ENCODE data around the gene CALML5.

CALML5 gene

DNA sequence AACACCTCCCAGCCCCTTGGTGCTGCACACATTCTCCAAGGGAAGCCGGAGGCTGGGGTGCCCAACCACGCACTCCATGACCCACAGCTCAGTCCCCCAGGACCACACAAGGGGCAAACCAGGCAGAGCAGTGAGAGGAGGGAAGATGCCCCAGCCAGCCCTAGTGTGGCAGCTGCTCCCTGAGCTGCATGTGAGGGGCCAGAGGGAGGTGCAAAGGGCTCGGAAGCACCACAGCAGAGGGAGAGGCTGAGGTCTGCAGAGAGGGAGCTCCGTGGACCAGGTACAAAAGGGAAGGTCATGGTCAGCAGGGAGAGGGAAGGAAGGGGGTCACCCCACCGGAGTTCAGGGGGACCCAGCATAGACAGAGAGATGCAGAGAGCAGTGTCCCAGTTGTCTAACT, 1.5 kb upstream of the CALML5 start:
- in situ Hi-C loops (cut with MboI; ENCODE audit: low pct_unique_long_range_greater_than_20kb, low sequenced_read_pairs, unreplicated experiment): no loop called here
- TF ChIP-seq, protein P1, sequence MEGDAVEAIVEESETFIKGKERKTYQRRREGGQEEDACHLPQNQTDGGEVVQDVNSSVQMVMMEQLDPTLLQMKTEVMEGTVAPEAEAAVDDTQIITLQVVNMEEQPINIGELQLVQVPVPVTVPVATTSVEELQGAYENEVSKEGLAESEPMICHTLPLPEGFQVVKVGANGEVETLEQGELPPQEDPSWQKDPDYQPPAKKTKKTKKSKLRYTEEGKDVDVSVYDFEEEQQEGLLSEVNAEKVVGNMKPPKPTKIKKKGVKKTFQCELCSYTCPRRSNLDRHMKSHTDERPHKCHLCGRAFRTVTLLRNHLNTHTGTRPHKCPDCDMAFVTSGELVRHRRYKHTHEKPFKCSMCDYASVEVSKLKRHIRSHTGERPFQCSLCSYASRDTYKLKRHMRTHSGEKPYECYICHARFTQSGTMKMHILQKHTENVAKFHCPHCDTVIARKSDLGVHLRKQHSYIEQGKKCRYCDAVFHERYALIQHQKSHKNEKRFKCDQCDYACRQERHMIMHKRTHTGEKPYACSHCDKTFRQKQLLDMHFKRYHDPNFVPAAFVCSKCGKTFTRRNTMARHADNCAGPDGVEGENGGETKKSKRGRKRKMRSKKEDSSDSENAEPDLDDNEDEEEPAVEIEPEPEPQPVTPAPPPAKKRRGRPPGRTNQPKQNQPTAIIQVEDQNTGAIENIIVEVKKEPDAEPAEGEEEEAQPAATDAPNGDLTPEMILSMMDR (IDR thresholded peaks at IDR 0.05; ENCODE audit: extremely low read depth, insufficient read depth, missing control alignments): no peak
- no peak for DNase-seq (ENCODE audit: low spot score)

DNA sequence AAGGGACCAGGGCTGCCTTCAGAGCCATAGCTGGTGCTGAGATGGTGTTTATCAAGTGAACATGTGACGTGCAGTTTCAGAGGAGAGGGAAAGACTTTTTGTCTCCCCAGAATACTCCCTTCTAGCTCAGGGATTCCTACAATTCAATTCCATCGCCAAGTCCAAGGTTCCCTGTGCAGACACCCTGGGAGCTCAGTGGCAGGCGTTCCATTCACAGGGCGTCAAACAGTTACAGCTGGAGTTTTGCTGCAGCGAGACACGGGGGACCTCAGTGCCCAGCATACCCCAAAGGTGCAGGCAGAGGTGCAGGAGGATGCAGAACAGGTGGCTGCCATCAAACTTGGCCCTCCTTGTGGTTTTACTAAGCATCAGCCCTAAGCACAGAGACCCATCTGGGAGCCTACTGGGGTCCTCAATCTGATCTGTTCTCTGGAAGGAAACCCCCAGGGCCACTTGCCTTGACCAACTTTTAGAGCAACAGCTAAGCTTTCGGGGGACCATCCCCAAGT, 846 bp upstream of the CALML5 start:
- TF ChIP-seq, protein P1 (IDR thresholded peaks at IDR 0.05; ENCODE audit: extremely low read depth, insufficient read depth, missing control alignments): no peak
- no peak for DNase-seq (ENCODE audit: low spot score)
- in situ Hi-C loops (cut with MboI; ENCODE audit: low pct_unique_long_range_greater_than_20kb, low sequenced_read_pairs, unreplicated experiment): no loop called here

- TF ChIP-seq, protein P1 (IDR thresholded peaks at IDR 0.05; ENCODE audit: extremely low read depth, insufficient read depth, missing control alignments): no peak
- in situ Hi-C loops (cut with MboI; ENCODE audit: low pct_unique_long_range_greater_than_20kb, low sequenced_read_pairs, unreplicated experiment): no loop called here
- no peak for DNase-seq (ENCODE audit: low spot score)
Measured at GRCh38 chr10:5498791-5499492, 428 bp downstream of the CALML5 start.

- TF ChIP-seq, protein P1 (IDR thresholded peaks at IDR 0.05; ENCODE audit: extremely low read depth, insufficient read depth, missing control alignments): no peak
- DNase-seq (ENCODE audit: low spot score): no peak
- in situ Hi-C loops (cut with MboI; ENCODE audit: low pct_unique_long_range_greater_than_20kb, low sequenced_read_pairs, unreplicated experiment): no loop called here
Measured at GRCh38 chr10:5497948-5498730, 1.2 kb downstream of the CALML5 start.

GRCh38 chr10:5497289-5497688, 2.1 kb downstream of the CALML5 start:
- in situ Hi-C loops (cut with MboI; ENCODE audit: low pct_unique_long_range_greater_than_20kb, low sequenced_read_pairs, unreplicated experiment): no loop called here
- DNase-seq (ENCODE audit: low spot score): no peak

More at GRCh38 chr10:5497289-5497688, 2.1 kb downstream of the CALML5 start:
- TF ChIP-seq, protein P1 (IDR thresholded peaks at IDR 0.05; ENCODE audit: extremely low read depth, insufficient read depth, missing control alignments): no peak

All from GM13977 (cell line).